WTC11 (cell line): ENCODE measurements around the gene C1orf159. TPM values are rescaled to one million over a fixed set of nuclear protein-coding genes. Genes with fewer than 3 reads are reported as not detected.

Experiments used
- CBFB ChIP-seq: sonication (generic); formaldehyde crosslinking; IDR thresholded peaks from 2 replicates; pipeline ENCODE4 v1.8.1; 2022; ENCODE audit warnings: mild to moderate bottlenecking, low read depth, missing genetic modification reagents
- FOXJ3 ChIP-seq: sonication (generic); formaldehyde crosslinking; IDR thresholded peaks from 2 replicates; pipeline ENCODE4 v1.9.0; 2021; ENCODE audit warnings: missing genetic modification reagents, mild to moderate bottlenecking, borderline replicate concordance
- FOXP1 ChIP-seq: sonication (generic); formaldehyde crosslinking; IDR thresholded peaks from 2 replicates; pipeline ENCODE4 v1.8.0; 2022; ENCODE audit warnings: missing genetic modification reagents, mild to moderate bottlenecking, moderate library complexity, borderline replicate concordance
- GRHL2 ChIP-seq: fragments of 250-450 bp; sonication (Bioruptor Pico); IDR thresholded peaks from 2 replicates; pipeline ENCODE4 v1.8.0; 2022; ENCODE audit warnings: mild to moderate bottlenecking, moderate library complexity; ENCODE audit not compliant: insufficient replicate concordance, severe bottlenecking
- NR2C2 ChIP-seq: sonication (generic); formaldehyde crosslinking; IDR thresholded peaks from 2 replicates; pipeline ENCODE4 v1.8.0; 2022; ENCODE audit warnings: mild to moderate bottlenecking, missing genetic modification reagents
- ZNF138 ChIP-seq: sonication (generic); formaldehyde crosslinking; conservative IDR thresholded peaks from 2 replicates; pipeline ENCODE4 v1.8.1; 2022; ENCODE audit warnings: mild to moderate bottlenecking, moderate library complexity, missing genetic modification reagents
- total RNA-seq: library from RNA; stranded (reverse); gene quantifications from 3 replicates; pipeline ENCODE4 v1.2.3, GENCODE V29; 2021
- TF ChIP-seq, protein P1 (sequence below): fragments of 250-450 bp; sonication (Bioruptor Pico); conservative IDR thresholded peaks from 2 replicates; pipeline ENCODE4 v1.9.0; 2021; ENCODE audit warnings: mild to moderate bottlenecking

C1orf159 gene
- total RNA-seq, 1 experiment from 2014 or later = 17.8 TPM

DNA sequence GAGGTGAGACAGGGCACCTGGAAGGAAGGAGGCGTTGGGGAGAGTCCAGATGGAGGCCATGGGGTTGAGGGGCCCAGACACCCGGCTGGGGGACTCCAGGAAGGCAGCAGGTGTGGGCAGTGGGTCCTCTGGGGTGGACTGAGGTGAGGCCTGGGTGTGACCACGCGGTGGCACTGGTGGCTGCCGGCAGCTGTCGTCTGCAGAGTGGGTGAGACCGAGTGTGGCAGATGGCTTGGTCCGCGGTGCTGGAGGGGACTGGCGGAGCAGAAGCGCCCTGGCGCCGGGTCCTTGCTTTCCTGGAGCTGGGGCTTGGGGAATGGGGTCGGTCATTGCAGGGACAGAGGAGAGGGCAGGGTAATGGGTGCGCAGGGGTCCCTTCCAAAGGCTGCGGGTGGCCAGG, 83.5 kb downstream of the C1orf159 start (continued):
- TF ChIP-seq GRHL2 (CRISPR knock-in tag) (no peak), FOXJ3 (CRISPR knock-in tag) (no peak), CBFB (CRISPR knock-in tag) (no peak), FOXP1 (no peak), ZNF138 (CRISPR knock-in tag) (no peak), NR2C2 (CRISPR knock-in tag) (no peak)
- TF ChIP-seq, protein P1, sequence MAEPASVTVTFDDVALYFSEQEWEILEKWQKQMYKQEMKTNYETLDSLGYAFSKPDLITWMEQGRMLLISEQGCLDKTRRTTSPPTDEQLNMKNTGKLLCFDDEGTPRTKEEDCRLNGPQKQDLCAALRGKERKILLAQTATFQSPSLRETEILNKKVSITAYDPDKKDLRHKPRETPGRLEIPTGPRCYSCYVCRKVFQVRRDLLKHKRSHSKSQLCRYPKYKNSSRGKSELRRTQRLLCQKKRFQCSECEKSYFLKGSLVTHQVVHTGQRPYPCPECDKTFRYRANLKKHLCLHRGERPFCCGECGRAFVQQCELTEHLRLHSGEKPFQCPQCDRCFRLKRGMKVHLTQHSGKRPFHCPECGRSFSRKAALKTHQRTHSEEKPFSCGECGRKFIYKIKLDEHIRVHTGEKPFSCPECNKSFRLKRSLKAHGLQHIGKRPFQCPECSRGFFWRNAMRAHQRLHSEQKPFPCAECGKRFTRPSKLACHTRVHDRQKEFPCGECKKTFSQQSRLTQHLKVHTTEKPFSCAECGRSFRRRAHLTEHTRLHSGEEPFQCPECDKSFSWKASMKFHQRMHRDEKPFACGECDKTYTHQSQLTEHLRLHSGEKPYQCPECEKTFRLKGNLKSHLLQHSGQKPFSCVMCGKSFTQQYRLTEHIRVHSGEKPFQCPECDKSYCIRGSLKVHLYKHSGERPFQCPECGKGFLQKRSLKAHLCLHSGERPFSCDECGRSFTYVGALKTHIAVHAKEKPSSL = no peak

Other genes with a start within 250 kb of the C1orf159 start
- 1.7 to 2.7 TPM (median 2.3 TPM) in 3 replicates for gene SAMD11, start 192.2 kb downstream of the C1orf159 start, total RNA-seq
- 149 to 182 TPM (median 150 TPM) in 3 replicates for gene NOC2L, start 156.8 kb downstream of the C1orf159 start, total RNA-seq
- 46.2 to 66.9 TPM (median 47.2 TPM) in 3 replicates for gene KLHL17, start 155.5 kb downstream of the C1orf159 start, total RNA-seq
- gene PLEKHN1, start 149.6 kb downstream of the C1orf159 start, total RNA-seq = 2.9 to 3.4 TPM (median 3.0 TPM) in 3 replicates
- not detected in 3 replicates for gene PERM1, start 134.0 kb downstream of the C1orf159 start, total RNA-seq
- gene HES4, start 116.0 kb downstream of the C1orf159 start, total RNA-seq = 4.5 to 10.7 TPM (median 8.3 TPM) in 3 replicates
- 29.5 to 38.3 TPM (median 36.1 TPM) in 3 replicates for gene ISG15, start 102.6 kb downstream of the C1orf159 start, total RNA-seq
- 184 to 198 TPM (median 186 TPM) in 3 replicates for gene AGRN, start 96.0 kb downstream of the C1orf159 start, total RNA-seq
- gene RNF223, start 41.8 kb downstream of the C1orf159 start, total RNA-seq = not detected in 3 replicates
- gene TTLL10, start 57.8 kb upstream of the C1orf159 start, total RNA-seq = 0.78 to 1.1 TPM (median 1.1 TPM) in 3 replicates
- 0.83 to 1.2 TPM (median 1.1 TPM) in 3 replicates for gene TNFRSF18, start 90.5 kb upstream of the C1orf159 start, total RNA-seq
- 0.18 to 0.33 TPM in 2 of 3 replicates, not detected in the other for gene TNFRSF4, start 98.1 kb upstream of the C1orf159 start, total RNA-seq
- 92.3 to 105 TPM (median 101 TPM) in 3 replicates for gene SDF4, start 115.9 kb upstream of the C1orf159 start, total RNA-seq
- 18.8 to 21.4 TPM (median 20.0 TPM) in 3 replicates for gene B3GALT6, start 116.1 kb upstream of the C1orf159 start, total RNA-seq
- gene C1QTNF12, start 130.6 kb upstream of the C1orf159 start, total RNA-seq = 8.5 to 10.3 TPM (median 8.5 TPM) in 3 replicates
- 62.6 to 72.2 TPM (median 65.6 TPM) in 3 replicates for gene UBE2J2, start 157.8 kb upstream of the C1orf159 start, total RNA-seq
- gene SCNN1D, start 164.3 kb upstream of the C1orf159 start, total RNA-seq = 4.7 to 8.5 TPM (median 6.4 TPM) in 3 replicates
- 25.1 to 42.2 TPM (median 30.7 TPM) in 3 replicates for gene ACAP3, start 191.8 kb upstream of the C1orf159 start, total RNA-seq
- 42.5 to 51.5 TPM (median 43.6 TPM) in 3 replicates for gene PUSL1, start 192.5 kb upstream of the C1orf159 start, total RNA-seq
- 144 to 170 TPM (median 160 TPM) in 3 replicates for gene INTS11, start 208.6 kb upstream of the C1orf159 start, total RNA-seq
- 10.3 to 14.4 TPM (median 12.3 TPM) in 3 replicates for gene CPTP, start 208.7 kb upstream of the C1orf159 start, total RNA-seq
- gene TAS1R3, start 215.2 kb upstream of the C1orf159 start, total RNA-seq = 0.18 to 0.22 TPM (median 0.21 TPM) in 3 replicates
- 74.1 to 91.4 TPM (median 77.3 TPM) in 3 replicates for gene DVL1, start 233.3 kb upstream of the C1orf159 start, total RNA-seq
- gene MXRA8, start 242.5 kb upstream of the C1orf159 start, total RNA-seq = 6.7 to 11.2 TPM (median 10.7 TPM) in 3 replicates